KG1 (cell line): ENCODE measurements around the gene C20orf144.

Source experiments
- DNase-seq: peaks from one replicate; lab custom pipeline; 2025; lab: John Stamatoyannopoulos, UW

The C20orf144 gene

GRCh38 chr20:33666293-33667244 lies 4.4 kb downstream of the C20orf144 start, which contains the start of gene ACTL10:
TSS of gene ACTL10 (plus strand) at chr20:33666943. CDS start at chr20:33667498, 555 bp downstream.
- DNase-seq: peak; percentile 12

GRCh38 chr20:33667245-33667675 lies 5.1 kb downstream of the C20orf144 start:
- DNase-seq: no peak

GRCh38 chr20:33667676-33668465 lies 5.7 kb downstream of the C20orf144 start:
- peak; percentile 33 for DNase-seq

- DNase-seq: no peak
Measured at GRCh38 chr20:33668466-33669155, 6.5 kb downstream of the C20orf144 start.

- no peak for DNase-seq
Measured at GRCh38 chr20:33669224-33669623, 7.1 kb downstream of the C20orf144 start.

DNA sequence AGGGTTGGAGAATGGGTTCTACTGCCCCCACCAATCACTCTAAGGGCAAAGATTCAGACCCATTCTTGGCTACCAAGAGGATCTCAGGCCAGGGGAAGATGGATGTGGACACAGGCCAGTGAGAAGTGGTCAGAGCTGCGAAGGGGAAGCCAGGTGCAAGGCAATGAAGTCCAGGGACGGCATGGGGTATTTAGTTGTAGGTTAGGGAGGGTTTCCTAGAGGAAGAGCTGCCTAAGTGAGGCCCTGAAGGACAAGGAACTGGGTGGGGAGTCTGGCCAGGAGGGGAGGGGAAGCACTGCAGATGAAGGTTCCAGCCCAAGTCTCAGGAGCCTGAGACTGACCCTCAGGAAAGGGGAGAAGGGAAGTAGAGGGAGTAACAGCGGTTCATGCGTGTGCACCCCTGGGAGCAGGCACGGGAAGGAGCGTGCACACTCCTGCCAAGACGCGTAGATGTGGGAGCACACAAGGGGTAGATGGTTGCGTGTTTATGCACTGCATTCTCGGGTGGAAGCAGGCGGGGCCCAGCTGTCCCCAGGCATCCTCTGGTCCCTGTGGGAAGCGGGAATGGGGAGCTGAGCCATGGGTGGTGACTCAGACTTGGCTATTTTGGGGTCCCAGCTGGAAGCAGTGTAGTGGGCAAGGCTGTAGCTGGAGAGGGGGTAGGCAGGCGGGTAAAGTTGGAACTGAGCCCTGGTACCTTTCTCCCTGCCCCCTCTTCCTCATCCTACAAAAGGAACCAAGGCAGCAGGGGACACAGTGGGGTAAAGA lies 7.9 kb downstream of the C20orf144 start:
- no peak for DNase-seq

GRCh38 chr20:33670715-33671499 lies 8.8 kb downstream of the C20orf144 start:
- no peak for DNase-seq

- no peak for DNase-seq
Measured at GRCh38 chr20:33671573-33672288, 9.6 kb downstream of the C20orf144 start.

GRCh38 chr20:33672426-33673113 lies 10.4 kb downstream of the C20orf144 start:
- DNase-seq: no peak

DNA sequence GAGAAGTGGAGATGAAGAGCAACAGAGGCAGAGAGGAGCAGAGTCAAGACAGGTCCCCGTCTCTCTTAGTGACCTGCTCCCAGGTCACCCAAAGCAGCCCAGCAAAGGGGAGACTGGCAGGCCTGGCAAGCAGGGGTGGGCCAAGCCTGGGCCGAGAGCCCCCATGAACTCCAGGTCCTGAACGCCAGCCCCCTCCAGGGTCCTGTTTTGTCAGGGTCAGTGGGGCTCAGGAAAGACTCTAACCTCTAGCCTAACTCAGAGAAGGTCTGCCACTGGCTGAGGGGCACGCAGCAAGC lies 10.9 kb downstream of the C20orf144 start:
- DNase-seq: no peak

GRCh38 chr20:33673410-33674293 lies 11.5 kb downstream of the C20orf144 start:
- no peak for DNase-seq

DNA sequence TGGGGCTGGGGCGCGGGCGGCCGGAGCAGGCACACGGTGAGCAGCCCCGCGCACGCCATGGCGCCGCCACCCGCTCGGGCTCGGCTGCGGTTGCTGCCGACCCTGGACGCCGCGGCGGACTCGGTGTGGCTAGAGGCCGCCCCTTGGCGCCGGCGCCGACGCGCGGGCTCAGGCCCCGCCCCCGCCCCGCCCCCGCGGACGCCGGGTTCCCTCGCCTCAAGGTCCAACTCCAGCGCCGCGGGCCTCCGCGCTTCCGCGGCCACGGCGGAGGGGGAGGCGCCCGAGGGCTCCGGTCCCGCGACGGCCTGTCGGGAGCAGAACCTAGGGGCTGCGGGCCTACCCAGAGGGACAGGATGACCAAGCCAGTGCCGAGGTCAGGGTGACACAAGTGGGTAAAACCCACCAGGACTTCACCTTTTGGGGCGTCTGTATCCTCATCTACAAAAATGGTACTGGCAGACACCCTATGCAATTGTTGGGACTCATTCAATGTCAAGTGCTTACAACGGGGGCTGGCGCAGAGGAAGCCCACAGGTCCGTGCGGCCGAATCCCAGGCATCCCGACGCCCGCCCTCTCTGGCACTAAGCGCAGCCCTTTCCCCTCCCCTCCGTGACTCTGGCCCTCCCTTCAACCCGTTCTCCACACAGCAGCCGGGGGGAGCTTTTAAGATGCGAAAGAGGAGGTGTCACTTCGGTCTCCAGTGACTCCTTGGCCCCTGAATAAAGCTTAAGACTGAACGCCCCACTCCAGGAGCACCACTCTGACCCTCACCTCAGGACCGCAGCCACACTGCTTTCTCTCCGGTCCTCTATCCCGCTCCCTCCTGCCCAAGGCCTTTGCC lies 12.4 kb downstream of the C20orf144 start, which contains the start of gene NECAB3:
NECAB3 (minus strand) TSS at position 135 of the 842 bp plus-strand sequence; CDS start at position 59, 76 bp downstream.
- no peak for DNase-seq

DNA sequence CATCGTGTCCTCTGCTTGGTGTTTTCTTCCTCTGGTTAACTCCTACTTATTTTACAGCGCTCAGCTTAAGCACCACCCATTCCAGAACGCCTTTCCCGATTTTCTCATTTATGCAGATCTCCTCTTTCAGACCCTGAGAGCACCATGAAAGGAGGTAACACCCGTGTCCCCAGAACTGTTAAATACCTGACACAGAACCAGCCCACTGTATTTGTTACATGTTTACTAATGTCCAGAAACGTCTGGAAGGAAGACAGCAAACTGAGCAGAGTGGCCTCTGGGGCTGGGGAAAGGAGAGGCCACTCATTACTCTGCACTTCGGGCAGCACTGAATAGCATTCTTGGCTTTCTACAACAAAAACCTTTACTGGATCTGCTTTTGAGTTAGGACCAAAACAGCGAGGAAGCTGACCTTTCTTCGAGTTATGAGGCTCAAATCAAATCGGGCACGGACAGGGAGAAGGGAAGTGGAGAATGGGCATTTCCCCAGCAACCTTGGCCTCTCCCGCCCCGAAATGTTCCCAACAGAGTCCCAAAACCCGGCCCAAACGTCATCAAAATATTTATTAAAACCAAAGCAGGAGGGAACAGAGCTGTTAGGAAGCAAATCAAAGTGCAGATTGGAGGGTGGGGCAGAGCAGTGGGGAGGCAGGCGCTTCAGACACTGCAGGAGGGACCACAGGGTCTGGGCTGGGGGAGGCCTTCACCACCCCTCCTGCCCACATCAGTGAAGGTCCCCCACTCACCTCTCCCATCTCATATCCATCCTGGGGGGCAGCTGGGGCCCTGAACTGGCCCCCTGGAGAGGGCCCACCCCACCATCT lies 13.2 kb downstream of the C20orf144 start:
- DNase-seq: no peak

DNA sequence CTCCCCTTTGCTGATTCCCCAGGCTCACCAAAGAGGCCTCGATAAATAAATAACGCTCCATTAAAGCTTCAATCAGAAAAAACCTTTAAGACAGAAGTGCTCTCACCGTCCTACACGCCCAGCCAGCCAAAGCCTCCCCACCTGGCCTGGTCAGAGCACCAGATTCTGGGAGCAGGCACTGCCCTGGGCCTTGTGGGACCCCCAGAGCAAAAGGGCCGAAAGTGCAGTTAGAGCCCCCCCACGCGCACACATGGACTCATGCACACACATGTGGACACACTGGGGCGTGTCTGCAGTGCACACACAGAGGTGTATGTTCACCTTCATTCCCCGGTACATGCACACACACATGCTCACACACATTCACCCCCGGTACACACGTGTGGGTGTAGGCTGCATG lies 14.0 kb downstream of the C20orf144 start:
- no peak for DNase-seq

GRCh38 chr20:33676652-33677645 lies 14.8 kb downstream of the C20orf144 start:
- DNase-seq: no peak
